HEK293 (cell line): ENCODE measurements around the gene NTSR1.

Source experiments
- BCL11A ChIP-seq: fragments of 450-650 bp; formaldehyde crosslinking; IDR thresholded peaks from 2 replicates; pipeline ENCODE4 v1.5.1; 2016; ENCODE audit warnings: low read depth, missing biosample characterization, missing genetic modification characterization
- EGR2 ChIP-seq: fragments of 450-650 bp; formaldehyde crosslinking; IDR thresholded peaks from 2 replicates; pipeline ENCODE4 v1.5.1; 2016; ENCODE audit warnings: low read depth, missing biosample characterization, missing genetic modification characterization
- GFI1B ChIP-seq: fragments of 450-650 bp; formaldehyde crosslinking; IDR thresholded peaks from 2 replicates; pipeline ENCODE4 v1.5.1; 2016; ENCODE audit warnings: missing biosample characterization, missing genetic modification characterization
- GLIS2 ChIP-seq: fragments of 450-650 bp; formaldehyde crosslinking; IDR thresholded peaks from 2 replicates; pipeline ENCODE4 v1.5.1; 2016; ENCODE audit warnings: missing biosample characterization, missing genetic modification characterization
- HOXA7 ChIP-seq: sonication (generic); formaldehyde crosslinking; IDR thresholded peaks from 2 replicates; pipeline ENCODE4 v1.8.1; 2022; ENCODE audit warnings: missing genetic modification reagents, borderline replicate concordance
- KLF9 ChIP-seq: fragments of 450-650 bp; formaldehyde crosslinking; IDR thresholded peaks from 2 replicates; pipeline ENCODE4 v1.5.1; 2016; ENCODE audit warnings: missing biosample characterization, missing genetic modification characterization, low read depth
- SCRT2 ChIP-seq: fragments of 450-650 bp; formaldehyde crosslinking; IDR thresholded peaks from 2 replicates; pipeline ENCODE4 v1.5.1; 2016; ENCODE audit warnings: missing biosample characterization, missing genetic modification characterization
- SP2 ChIP-seq: fragments of 450-650 bp; formaldehyde crosslinking; IDR thresholded peaks from 2 replicates; pipeline ENCODE4 v1.5.1; 2016; ENCODE audit warnings: missing biosample characterization, missing genetic modification characterization
- TRIM28 ChIP-seq: IDR thresholded peaks from 2 replicates; pipeline ENCODE4 v1.6.1; 2011; ENCODE audit warnings: low read length, control low read depth, borderline replicate concordance
- ZEB2 ChIP-seq: fragments of 450-650 bp; formaldehyde crosslinking; IDR thresholded peaks from 2 replicates; pipeline ENCODE4 v1.5.1; 2016; ENCODE audit warnings: missing biosample characterization, missing genetic modification characterization
- ZFP3 ChIP-seq: fragments of 450-650 bp; formaldehyde crosslinking; IDR thresholded peaks from 2 replicates; pipeline ENCODE4 v1.5.1; 2016; ENCODE audit warnings: low read depth, missing biosample characterization, missing genetic modification characterization
- ZFP69B ChIP-seq: fragments of 450-650 bp; formaldehyde crosslinking; IDR thresholded peaks from 2 replicates; pipeline ENCODE4 v1.5.1; 2016; ENCODE audit warnings: missing biosample characterization, missing genetic modification characterization
- ZNF112 ChIP-seq: fragments of 450-650 bp; formaldehyde crosslinking; IDR thresholded peaks from 2 replicates; pipeline ENCODE4 v1.5.0; 2017; ENCODE audit warnings: missing biosample characterization, missing genetic modification characterization
- ZNF146 ChIP-seq: fragments of 450-650 bp; formaldehyde crosslinking; IDR thresholded peaks from 2 replicates; pipeline ENCODE4 v1.5.1; 2016; ENCODE audit warnings: missing biosample characterization, missing genetic modification characterization
- ZNF155 ChIP-seq: fragments of 450-650 bp; formaldehyde crosslinking; IDR thresholded peaks from 2 replicates; pipeline ENCODE4 v1.5.1; 2016; ENCODE audit warnings: missing biosample characterization, missing genetic modification characterization
- ZNF19 ChIP-seq: fragments of 450-650 bp; formaldehyde crosslinking; IDR thresholded peaks from 2 replicates; pipeline ENCODE4; 2016; ENCODE audit warnings: missing biosample characterization, missing genetic modification characterization, low read depth
- ZNF221 ChIP-seq: fragments of 450-650 bp; formaldehyde crosslinking; IDR thresholded peaks from 2 replicates; pipeline ENCODE4 v1.5.1; 2017; ENCODE audit warnings: missing biosample characterization, missing genetic modification characterization, borderline replicate concordance
- ZNF223 ChIP-seq: fragments of 450-650 bp; formaldehyde crosslinking; IDR thresholded peaks from 2 replicates; pipeline ENCODE4 v1.5.1; 2016; ENCODE audit warnings: missing biosample characterization, missing genetic modification characterization
- ZNF341 ChIP-seq: fragments of 450-650 bp; formaldehyde crosslinking; IDR thresholded peaks from 2 replicates; pipeline ENCODE4; 2016; ENCODE audit warnings: low read depth, missing biosample characterization, missing genetic modification characterization
- ZNF404 ChIP-seq: fragments of 450-650 bp; formaldehyde crosslinking; IDR thresholded peaks from 2 replicates; pipeline ENCODE4 v1.5.1; 2017; ENCODE audit warnings: missing biosample characterization, missing genetic modification characterization
- ZNF501 ChIP-seq: fragments of 450-650 bp; formaldehyde crosslinking; IDR thresholded peaks from 2 replicates; pipeline ENCODE4 v1.5.1; 2016; ENCODE audit warnings: missing biosample characterization, missing genetic modification characterization
- ZNF555 ChIP-seq: fragments of 450-650 bp; formaldehyde crosslinking; conservative IDR thresholded peaks from 2 replicates; pipeline ENCODE4 v1.5.1; 2017; ENCODE audit warnings: missing biosample characterization, mild to moderate bottlenecking, missing genetic modification characterization, inconsistent platforms
- ZNF561 ChIP-seq: fragments of 450-650 bp; IDR thresholded peaks from 2 replicates; pipeline ENCODE4 v1.5.1; 2018; ENCODE audit warnings: missing biosample characterization, missing genetic modification characterization, borderline replicate concordance
- ZSCAN16 ChIP-seq: fragments of 450-650 bp; formaldehyde crosslinking; IDR thresholded peaks from 2 replicates; pipeline ENCODE4 v1.5.1; 2016; ENCODE audit warnings: missing biosample characterization, missing genetic modification characterization
- TF ChIP-seq, protein P1 (sequence below): fragments of 450-650 bp; formaldehyde crosslinking; IDR thresholded peaks from 2 replicates; pipeline ENCODE4 v1.5.1; 2016; ENCODE audit warnings: missing biosample characterization, missing genetic modification characterization
- TF ChIP-seq, protein P2 (sequence below): fragments of 450-650 bp; formaldehyde crosslinking; IDR thresholded peaks from 2 replicates; pipeline ENCODE4 v1.5.1; 2017; ENCODE audit warnings: missing biosample characterization, missing genetic modification characterization
- TF ChIP-seq, protein P3 (sequence below): fragments of 450-650 bp; formaldehyde crosslinking; IDR thresholded peaks from 2 replicates; pipeline ENCODE4 v1.5.1; 2016; ENCODE audit warnings: missing biosample characterization, missing genetic modification characterization
- TF ChIP-seq, protein P4 (sequence below): fragments of 450-650 bp; formaldehyde crosslinking; IDR thresholded peaks from 2 replicates; pipeline ENCODE4 v1.5.1; 2016; ENCODE audit warnings: missing biosample characterization, missing genetic modification characterization
- TF ChIP-seq, protein P5 (sequence below): fragments of 450-650 bp; formaldehyde crosslinking; IDR thresholded peaks from 2 replicates; pipeline ENCODE4 v1.5.1; 2016; ENCODE audit warnings: missing biosample characterization, missing genetic modification characterization, borderline replicate concordance
- TF ChIP-seq, protein P6 (sequence below): fragments of 450-650 bp; formaldehyde crosslinking; IDR thresholded peaks from 2 replicates; pipeline ENCODE4 v1.5.1; 2016; ENCODE audit warnings: missing biosample characterization, missing genetic modification characterization, borderline replicate concordance

NTSR1 gene

DNA sequence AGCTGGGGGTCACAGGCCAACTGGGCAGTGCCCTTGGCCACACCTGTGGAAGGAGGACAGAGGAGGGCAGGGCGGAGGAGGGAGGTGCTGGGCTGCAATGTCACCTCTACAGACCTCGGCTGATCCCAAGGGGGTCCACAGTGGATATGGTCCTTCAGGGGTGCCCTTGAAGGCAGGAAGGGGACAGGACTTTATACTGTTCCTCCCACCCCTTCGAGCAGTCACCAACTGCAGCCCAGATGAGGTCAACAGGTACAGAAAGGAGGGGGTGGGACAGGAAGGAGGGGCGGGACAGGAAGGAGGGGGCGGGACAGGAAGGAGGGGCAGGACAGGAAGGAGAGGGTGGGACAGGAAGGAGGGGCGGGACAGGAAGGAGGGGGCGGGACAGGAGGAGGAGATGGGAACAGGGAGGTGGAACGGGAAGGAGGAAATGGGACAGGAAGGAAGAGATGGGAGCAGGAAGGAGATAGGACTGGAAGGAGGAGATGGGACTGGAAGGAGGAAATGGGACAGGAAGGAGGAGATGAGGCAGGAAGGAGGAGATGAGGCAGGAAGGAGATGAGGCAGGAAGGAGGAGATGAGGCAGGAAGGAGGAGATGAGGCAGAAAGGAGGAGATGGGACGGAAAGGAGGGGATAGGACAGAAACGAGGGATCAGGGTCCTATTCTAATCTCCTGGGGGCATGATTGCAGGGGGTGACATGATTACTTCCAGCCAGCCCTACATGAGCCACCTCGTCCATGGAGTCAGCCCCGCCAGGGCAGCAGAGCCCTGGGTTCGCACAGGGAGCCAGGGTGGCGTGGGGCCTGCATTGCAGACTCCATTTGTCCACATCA lies 68.3 kb downstream of the NTSR1 start (continued):
- TF ChIP-seq, protein P1, sequence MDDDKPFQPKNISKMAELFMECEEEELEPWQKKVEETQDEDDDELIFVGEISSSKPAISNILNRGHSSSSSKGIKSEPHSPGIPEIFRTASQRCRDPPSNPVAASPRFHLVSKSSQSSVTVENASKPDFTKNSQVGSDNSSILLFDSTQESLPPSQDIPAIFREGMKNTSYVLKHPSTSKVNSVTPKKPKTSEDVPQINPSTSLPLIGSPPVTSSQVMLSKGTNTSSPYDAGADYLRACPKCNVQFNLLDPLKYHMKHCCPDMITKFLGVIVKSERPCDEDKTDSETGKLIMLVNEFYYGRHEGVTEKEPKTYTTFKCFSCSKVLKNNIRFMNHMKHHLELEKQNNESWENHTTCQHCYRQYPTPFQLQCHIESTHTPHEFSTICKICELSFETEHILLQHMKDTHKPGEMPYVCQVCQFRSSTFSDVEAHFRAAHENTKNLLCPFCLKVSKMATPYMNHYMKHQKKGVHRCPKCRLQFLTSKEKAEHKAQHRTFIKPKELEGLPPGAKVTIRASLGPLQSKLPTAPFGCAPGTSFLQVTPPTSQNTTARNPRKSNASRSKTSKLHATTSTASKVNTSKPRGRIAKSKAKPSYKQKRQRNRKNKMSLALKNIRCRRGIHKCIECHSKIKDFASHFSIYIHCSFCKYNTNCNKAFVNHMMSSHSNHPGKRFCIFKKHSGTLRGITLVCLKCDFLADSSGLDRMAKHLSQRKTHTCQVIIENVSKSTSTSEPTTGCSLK (tag by site-specific recombination) = no peak
- TF ChIP-seq EGR2 (tag by site-specific recombination) = peak; percentile 65
- TF ChIP-seq ZNF221 (tag by site-specific recombination) = no peak
- no peak for TF ChIP-seq BCL11A
- TF ChIP-seq KLF9 (tag by site-specific recombination) = peak; percentile 68
- no peak for TF ChIP-seq ZNF155 (tag by site-specific recombination)
- TF ChIP-seq ZNF112 = no peak
- TF ChIP-seq GFI1B (tag by site-specific recombination) = no peak
- TF ChIP-seq, protein P2, sequence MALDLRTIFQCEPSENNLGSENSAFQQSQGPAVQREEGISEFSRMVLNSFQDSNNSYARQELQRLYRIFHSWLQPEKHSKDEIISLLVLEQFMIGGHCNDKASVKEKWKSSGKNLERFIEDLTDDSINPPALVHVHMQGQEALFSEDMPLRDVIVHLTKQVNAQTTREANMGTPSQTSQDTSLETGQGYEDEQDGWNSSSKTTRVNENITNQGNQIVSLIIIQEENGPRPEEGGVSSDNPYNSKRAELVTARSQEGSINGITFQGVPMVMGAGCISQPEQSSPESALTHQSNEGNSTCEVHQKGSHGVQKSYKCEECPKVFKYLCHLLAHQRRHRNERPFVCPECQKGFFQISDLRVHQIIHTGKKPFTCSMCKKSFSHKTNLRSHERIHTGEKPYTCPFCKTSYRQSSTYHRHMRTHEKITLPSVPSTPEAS = no peak
- TF ChIP-seq ZNF223 = no peak
- no peak for TF ChIP-seq ZNF501 (tag by site-specific recombination)
- TF ChIP-seq ZEB2 (tag by site-specific recombination) = no peak
- no peak; the same call in none of the 2 replicates for TF ChIP-seq ZNF341 (tag by site-specific recombination)
- TF ChIP-seq ZNF19 (tag by site-specific recombination) = no peak
- TF ChIP-seq, protein P3, sequence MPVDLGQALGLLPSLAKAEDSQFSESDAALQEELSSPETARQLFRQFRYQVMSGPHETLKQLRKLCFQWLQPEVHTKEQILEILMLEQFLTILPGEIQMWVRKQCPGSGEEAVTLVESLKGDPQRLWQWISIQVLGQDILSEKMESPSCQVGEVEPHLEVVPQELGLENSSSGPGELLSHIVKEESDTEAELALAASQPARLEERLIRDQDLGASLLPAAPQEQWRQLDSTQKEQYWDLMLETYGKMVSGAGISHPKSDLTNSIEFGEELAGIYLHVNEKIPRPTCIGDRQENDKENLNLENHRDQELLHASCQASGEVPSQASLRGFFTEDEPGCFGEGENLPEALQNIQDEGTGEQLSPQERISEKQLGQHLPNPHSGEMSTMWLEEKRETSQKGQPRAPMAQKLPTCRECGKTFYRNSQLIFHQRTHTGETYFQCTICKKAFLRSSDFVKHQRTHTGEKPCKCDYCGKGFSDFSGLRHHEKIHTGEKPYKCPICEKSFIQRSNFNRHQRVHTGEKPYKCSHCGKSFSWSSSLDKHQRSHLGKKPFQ = no peak
- peak; percentile 98 for TF ChIP-seq SCRT2
- TF ChIP-seq ZFP69B = peak; percentile 52; the same call in 1 of the 2 replicates
- no peak for TF ChIP-seq ZFP3
- TF ChIP-seq ZNF146 (tag by site-specific recombination) = no peak
- TF ChIP-seq SP2 (tag by site-specific recombination) = peak; percentile 89
- TF ChIP-seq, protein P4, sequence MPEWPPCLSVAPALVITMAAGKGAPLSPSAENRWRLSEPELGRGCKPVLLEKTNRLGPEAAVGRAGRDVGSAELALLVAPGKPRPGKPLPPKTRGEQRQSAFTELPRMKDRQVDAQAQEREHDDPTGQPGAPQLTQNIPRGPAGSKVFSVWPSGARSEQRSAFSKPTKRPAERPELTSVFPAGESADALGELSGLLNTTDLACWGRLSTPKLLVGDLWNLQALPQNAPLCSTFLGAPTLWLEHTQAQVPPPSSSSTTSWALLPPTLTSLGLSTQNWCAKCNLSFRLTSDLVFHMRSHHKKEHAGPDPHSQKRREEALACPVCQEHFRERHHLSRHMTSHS (tag by site-specific recombination) = no peak
- TF ChIP-seq, protein P5, sequence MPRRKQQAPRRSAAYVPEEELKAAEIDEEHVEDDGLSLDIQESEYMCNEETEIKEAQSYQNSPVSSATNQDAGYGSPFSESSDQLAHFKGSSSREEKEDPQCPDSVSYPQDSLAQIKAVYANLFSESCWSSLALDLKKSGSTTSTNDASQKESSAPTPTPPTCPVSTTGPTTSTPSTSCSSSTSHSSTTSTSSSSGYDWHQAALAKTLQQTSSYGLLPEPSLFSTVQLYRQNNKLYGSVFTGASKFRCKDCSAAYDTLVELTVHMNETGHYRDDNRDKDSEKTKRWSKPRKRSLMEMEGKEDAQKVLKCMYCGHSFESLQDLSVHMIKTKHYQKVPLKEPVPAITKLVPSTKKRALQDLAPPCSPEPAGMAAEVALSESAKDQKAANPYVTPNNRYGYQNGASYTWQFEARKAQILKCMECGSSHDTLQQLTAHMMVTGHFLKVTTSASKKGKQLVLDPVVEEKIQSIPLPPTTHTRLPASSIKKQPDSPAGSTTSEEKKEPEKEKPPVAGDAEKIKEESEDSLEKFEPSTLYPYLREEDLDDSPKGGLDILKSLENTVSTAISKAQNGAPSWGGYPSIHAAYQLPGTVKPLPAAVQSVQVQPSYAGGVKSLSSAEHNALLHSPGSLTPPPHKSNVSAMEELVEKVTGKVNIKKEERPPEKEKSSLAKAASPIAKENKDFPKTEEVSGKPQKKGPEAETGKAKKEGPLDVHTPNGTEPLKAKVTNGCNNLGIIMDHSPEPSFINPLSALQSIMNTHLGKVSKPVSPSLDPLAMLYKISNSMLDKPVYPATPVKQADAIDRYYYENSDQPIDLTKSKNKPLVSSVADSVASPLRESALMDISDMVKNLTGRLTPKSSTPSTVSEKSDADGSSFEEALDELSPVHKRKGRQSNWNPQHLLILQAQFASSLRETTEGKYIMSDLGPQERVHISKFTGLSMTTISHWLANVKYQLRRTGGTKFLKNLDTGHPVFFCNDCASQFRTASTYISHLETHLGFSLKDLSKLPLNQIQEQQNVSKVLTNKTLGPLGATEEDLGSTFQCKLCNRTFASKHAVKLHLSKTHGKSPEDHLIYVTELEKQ = no peak
- TF ChIP-seq, protein P6, sequence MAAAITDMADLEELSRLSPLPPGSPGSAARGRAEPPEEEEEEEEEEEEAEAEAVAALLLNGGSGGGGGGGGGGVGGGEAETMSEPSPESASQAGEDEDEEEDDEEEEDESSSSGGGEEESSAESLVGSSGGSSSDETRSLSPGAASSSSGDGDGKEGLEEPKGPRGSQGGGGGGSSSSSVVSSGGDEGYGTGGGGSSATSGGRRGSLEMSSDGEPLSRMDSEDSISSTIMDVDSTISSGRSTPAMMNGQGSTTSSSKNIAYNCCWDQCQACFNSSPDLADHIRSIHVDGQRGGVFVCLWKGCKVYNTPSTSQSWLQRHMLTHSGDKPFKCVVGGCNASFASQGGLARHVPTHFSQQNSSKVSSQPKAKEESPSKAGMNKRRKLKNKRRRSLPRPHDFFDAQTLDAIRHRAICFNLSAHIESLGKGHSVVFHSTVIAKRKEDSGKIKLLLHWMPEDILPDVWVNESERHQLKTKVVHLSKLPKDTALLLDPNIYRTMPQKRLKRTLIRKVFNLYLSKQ (tag by site-specific recombination) = peak; percentile 75; the same call in 1 of the 2 replicates
- TF ChIP-seq ZSCAN16 (tag by site-specific recombination) = no peak
- TF ChIP-seq GLIS2 = peak; percentile 7; the same call in 1 of the 2 replicates
- TF ChIP-seq ZNF561 (tag by site-specific recombination) = no peak
- TF ChIP-seq HOXA7 (CRISPR knock-in tag) = no peak
- TF ChIP-seq TRIM28 = no peak
- TF ChIP-seq ZNF404 (tag by site-specific recombination) = no peak
- no peak for TF ChIP-seq ZNF555
